GM21786 (cell line): ENCODE measurements around the gene PSMB5.

Experiments
- ATAC-seq: cut with Tn5 transposase; IDR thresholded peaks from one replicate; pipeline ENCODE4 v1.9.1; 2021; ENCODE audit not compliant: unreplicated experiment

Gene PSMB5

DNA sequence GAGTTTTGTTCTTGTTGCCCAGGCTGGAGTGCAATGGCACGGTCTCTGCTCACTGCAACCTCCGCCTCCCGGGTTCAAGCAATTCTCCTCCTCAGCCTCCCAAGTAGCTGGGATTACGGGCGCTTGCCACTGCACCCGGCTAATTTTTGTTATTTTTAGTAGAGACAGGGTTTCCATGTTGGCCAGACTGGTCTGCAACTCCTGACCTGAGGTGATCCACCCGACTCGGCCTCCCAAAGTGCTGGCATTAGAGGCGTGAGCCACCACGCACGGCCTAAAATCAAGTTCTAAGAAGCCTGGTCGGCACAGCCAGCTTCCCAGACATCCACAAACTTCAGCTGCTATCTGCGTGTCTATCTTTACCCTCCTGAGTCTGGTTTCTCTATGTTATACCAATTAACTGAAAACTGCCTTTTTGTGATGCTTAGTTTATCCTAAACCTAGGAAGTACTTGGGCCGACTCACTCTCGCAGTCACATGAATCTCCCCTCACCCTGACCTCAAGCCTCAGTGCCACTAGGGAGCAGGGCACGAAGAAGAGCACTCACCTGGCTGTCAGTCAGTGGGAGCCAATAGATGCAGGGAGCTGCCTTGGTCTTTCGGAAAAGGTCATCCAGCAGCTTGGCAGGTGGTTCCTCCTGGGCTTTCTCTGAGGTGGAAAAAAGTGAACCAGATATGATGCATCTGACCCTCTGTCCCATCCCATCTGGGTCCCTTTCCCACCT is 26.0 kb upstream of the PSMB5 start:
- no peak for ATAC-seq

DNA sequence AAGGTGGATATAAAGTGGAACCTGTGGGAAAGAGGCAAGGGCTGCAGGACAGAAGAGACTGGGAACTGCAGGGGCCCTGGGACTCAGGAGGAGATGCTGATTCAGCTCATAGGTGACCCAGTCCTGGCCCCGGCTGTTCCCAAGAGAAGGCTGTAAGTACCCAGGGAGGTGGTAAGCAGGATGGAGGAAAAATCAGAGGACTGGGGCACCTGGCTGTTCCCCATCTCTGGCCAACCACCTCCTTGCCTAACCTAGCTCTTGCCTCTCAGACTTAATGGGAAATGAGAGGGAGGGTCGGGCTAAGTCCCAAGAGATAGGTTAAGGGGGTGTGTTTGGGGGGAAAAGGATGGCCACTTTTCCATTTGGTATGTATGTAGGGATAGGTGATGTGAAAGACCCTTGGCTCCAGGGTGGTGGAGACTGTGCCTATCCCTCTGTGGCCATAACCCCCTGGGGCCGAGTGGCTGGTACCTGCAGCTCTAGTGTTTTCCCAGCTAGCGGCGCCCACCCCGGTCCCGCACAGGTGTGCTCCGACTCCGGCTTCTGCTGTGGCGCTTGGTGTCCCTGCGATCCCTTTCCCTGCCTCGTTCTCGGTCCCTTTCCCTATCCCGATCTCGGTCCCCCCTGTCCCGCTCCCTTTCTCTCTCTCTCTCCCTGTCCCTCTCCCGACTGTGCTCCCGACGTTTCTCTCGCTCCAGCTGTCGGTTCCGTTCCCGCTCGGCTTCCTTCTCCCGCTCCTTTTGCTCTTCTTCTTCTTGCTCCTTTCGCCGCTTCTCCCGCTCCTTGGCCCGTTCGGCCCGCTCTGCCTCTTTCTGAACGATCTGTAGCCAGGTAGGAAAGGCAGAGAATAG is 24.2 kb upstream of the PSMB5 start:
- ATAC-seq = no peak

DNA sequence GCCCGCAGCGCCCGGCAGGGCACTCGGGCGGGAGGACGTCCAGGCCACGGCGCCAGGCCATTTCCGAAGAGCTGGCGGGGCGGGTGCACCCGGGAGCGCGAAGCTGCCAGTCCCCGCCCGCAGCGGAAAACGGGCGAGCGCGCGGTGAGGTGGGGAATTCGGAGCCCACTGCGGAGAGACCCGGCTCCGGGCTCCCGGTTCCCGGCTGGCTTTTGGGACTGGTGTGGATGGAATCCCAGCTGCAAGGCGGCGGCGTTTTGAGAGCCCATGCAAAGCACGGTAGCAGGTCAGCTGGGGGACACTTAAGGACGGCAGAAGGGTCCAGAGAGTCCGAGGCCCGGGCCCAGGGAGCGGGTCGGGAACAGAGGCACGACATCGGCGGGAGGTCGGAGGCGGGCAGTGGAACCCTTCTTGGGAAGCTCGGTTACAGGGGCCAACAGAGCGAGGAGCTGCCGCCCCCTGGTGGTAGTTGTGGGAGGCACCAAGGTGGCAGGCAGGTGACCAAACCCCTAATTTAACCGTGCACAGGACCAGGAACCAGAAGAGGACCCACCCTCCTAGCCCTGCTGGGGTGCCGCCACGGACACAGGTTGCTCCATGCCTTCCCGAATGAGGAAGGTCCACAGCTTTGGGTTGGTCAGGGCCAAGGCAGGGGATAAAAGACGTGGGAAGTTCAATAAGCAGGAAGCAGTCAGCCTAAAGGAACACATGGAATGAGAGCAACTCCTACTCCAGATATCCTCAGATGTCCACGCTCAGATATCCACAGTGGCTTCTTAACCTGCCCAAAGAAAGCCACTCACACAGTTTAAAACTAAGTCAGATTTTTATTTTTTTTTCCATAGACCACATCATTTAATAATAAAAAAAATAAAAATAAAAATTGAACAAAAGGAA is 23.3 kb upstream of the PSMB5 start:
- peak; percentile 46 for ATAC-seq

DNA sequence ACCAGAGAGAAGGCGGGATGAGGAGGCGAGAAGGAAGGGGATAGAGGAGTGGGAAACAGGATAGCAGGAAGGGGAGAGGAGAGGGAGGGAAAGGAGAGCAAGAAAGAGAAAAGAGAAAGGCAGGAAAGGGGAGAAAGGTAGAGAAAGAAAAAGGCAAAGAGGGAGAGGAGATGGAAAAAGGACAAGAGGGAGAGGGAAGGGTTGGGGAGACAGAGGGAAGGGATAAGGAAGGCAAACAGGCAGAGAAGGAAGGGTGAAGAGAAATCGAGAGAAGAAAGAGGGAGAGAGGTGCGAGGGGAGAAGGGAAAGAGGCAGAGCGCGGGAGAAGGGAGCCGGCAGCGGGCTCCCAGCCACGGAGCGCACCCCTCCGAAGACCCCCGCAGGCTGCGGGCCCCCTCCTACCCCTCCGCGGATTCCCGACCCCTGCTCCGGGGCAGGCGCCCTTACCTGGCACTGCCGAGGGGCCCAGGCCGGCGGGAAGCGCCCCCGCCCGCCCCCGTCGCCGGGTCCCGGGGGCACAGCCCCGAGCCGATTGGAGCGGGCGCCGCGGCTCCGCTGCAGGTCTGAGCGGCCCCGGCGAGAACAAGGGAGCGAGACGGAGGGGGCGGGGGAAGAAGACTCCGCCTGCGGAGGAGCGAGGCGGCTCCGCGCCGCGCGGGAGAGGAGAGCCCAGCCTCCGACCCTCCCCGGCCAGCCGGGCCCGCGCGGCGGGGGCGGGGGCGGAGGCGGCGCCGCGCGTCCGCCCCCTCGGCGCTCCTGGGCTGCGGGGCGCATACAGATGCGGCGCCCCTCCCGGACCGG is 22.5 kb upstream of the PSMB5 start, which contains the start of gene CDH24:
Gene CDH24, minus strand, starts transcription at position 565 of the 801 bp plus-strand sequence. CDS start 1,787 bp downstream, outside the sequence.
- ATAC-seq = peak; percentile 39

DNA sequence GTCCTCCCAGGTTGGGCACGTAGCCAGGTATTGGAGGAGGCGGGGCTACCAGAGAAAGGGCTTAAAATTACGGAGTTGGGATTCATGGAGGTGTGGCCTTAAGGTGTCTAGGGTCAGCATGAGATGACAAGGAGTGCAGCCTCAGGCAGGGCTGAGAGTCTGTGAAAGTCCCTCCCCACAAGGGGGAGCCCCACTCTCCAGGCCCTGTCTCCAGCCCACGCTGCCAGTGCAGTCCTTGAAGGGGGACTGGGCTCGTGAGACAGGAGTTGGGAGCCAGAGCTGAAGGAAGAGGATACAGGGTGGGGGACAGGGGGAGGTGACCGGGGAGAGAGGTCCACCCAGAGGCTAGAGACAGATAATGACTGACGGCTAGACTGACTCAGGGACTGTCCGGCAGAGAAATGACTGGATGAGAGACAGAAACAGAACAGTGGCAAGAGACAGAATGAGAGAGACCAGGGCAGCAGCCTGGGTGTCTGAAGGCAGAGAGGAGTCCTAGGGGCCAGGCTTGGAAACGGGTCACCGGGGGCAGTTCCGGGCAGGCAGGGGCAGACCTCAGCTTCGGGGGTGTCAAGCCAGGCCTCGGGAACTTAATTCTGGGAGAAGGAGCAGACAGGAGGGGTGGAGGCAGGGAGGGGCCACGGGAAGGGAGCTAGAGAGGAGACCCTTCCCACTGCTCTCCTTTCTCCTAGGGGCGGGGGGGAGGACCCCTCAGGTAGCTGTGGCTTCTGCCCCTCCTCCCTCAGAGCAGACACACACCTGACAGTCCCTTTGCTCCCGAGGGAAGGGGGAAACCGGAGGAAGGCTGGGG is 21.6 kb upstream of the PSMB5 start:
- peak; percentile 64 for ATAC-seq

DNA sequence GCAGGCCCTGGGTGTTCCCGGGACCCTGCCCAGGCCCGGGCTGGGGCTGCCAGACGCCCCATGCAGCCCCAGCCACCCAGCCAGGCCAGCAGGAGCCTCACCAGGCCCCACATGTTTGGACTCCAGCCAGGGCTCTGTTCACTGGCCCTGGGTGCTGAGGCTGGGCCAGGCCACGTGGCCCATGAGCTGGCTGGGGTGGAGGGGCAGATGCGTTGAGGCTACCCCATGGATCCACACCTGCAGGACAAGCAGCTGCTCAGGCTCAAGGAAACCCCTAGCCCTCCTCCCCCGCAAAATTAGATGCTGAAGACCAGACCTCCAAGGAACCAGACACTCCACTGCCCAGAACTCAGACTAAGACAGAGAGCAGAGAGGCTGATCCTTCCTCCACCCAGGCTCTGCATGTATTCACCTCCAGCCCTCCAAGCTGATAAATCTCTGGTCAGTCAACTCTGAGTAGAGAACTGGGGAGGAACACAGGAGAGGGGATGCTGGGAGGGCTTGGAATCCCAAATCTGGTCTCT is 21.0 kb upstream of the PSMB5 start:
- no peak for ATAC-seq

DNA sequence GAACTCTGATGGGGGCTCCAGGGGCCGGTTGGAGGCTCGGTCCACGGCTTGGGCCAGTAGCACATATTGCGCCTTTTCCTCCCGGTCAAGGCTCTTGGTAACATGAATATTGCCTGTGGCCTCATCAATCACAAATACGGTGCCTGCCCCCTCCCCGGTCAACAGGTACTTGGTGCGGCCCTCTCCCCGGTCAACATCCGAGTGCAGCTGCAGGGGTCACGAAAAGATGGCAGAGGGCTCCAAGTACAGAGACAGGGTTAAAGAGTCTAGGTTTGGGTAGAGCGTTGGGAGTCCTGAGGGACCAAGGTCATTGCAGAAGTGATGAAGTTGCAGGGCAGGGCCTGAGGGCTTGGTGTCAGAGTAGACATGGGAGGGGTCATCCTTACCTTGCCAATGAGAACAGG is 20.4 kb upstream of the PSMB5 start:
- ATAC-seq = no peak

DNA sequence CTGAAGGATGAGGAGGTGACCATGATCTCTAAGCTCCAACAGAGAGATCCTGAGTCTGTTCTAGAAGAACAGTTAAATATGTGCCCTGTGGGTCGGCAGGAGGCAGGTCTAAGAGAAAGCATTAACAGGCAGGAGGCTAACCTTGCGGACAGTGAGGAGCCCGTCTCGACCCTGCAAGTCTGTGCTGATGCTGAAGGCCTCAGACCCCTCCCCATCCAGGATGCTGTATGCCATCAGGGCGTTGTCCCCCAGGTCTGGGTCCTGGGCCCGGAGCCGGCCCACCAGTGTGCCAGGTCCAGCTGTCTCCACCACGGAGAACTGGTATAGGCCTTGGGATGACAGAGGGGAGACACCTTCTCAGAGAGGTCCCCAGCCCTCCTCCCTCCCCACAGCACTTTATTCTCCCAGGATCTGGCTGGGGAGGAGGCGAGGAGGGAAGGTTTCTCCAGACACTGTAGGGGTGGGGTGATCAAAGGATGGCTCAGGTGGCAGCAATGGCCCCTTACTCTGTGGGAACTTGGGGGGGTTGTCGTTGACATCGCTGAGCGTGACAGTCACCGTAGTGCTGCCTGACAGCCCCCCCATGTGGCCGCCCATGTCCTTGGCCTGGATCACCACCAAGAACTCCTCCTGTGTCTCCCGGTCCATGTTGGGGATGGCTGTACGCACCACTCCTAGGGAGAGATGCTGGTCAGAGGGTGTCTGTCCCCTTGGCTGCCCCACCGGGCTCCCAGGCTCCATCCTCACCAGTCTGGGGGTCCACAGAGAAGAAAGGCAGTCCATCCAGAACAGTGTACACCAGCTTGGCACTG is 19.5 kb upstream of the PSMB5 start:
- no peak for ATAC-seq

DNA sequence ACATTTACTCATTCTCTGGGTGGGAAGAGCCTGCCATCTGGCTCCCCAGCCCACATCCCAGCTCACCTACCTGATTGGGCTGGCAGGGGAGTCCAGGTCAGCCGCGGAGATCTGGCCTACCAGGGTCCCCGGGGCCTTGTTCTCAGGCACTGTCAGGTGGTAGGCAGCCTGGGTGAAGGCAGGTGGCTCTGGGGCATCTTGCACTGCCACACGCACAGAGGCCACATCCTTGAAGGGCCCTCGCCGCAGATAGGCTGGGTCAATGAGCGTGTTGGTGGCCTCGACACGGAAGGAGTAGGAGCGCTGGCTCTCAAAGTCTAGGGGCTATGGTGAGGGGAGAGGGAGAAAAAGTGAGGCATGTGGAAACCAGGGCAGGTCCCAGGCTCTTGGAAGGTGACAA is 18.7 kb upstream of the PSMB5 start:
- ATAC-seq = no peak

DNA sequence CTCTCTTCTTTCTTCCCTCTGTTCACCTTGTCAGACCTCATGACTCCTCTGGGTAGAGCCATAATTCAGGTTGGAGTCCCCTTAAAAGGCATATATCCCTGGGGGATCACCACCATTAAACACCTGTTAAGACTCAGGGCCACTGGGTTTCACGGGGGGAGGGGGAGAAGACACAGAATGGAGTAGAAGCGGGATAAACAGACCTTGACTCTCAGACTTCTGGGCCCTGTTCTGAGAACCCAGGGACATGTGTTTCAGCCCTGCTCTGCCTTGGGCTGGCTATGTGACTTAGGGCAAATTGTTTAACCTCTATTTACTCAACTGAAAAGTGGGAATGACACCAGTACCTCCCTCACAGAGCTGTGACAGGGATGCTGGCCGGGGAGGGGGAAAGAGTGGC is 18.0 kb upstream of the PSMB5 start:
- ATAC-seq = no peak

DNA sequence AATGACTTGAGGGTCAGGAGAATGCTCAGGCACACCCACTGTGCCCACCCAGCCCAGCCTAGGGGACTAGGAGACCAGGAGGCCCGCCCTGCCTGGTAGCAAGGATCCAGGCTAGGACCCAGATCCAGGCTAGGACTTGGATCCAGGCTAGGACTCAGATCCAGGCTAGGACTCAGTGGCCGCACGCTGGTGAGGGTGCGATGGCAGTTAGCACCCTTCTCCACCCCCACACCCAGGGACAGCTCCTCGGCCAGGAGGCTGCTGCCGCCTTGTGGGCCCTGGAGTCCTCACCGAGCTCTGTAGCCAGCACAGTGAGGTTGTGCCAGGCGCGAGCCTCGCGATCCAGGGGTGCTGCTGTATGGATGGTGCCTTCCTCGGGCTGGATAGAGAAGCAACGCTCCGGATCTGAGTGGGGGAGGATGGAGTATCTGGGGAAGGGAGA is 17.5 kb upstream of the PSMB5 start:
- ATAC-seq = no peak

DNA sequence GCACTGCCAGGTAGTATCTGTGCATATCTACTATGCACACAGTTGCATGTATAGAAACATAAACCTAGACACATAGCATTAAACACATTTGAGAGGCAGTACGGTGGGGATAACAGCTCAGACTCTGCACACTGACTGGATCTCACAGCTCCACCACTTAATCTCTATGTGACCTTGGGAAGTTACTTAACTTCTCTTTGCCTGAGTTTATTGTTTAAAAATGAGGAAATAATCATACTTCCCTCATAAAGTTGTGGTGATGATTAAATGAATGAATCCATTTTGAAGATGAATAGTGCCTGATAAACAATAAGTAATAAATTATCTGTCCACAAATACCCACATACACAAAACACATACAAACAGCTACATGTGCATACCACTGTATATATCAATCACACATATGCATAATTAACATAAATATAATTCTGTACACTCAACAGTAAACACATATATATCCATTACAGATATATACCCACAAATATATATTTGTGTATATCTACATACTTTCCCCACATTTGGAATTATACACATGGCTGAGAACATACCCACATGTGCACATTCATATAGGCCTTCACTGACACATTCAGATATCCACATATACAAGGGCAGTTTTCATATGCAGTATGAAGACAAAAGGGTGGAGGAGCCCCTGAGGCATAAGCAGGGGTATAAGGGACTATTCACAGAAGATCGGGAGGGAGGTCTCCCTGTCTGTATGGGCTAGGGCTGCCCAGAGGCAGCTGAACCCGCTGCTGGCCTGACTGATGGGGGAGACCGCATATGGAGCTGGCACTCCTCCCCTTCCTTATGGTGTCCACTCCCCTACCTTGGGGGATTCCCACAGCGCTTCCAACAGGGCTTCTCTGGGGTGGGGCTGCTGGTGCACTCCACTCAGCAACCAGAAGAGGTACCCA is 16.7 kb upstream of the PSMB5 start:
- no peak for ATAC-seq

DNA sequence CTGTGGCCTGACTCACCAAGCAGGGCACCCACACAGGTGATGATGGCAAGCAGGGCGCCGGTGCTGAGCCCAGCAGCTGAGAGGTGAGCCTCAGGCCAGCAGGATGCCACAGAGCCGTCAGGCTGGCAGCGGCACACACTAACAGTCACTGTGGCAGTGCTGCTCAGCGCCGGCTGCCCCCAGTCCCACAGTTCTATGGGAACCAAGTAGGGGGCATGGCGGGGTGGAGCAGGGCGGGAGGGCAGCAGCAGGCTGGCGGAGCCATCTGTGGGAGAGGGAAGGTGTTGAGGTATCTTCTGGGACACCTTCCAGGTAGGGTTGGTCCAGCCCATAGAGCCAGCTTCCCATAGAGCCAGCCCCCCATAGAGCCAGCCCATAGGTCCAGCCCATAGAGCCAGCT is 14.3 kb upstream of the PSMB5 start:
- ATAC-seq = no peak

DNA sequence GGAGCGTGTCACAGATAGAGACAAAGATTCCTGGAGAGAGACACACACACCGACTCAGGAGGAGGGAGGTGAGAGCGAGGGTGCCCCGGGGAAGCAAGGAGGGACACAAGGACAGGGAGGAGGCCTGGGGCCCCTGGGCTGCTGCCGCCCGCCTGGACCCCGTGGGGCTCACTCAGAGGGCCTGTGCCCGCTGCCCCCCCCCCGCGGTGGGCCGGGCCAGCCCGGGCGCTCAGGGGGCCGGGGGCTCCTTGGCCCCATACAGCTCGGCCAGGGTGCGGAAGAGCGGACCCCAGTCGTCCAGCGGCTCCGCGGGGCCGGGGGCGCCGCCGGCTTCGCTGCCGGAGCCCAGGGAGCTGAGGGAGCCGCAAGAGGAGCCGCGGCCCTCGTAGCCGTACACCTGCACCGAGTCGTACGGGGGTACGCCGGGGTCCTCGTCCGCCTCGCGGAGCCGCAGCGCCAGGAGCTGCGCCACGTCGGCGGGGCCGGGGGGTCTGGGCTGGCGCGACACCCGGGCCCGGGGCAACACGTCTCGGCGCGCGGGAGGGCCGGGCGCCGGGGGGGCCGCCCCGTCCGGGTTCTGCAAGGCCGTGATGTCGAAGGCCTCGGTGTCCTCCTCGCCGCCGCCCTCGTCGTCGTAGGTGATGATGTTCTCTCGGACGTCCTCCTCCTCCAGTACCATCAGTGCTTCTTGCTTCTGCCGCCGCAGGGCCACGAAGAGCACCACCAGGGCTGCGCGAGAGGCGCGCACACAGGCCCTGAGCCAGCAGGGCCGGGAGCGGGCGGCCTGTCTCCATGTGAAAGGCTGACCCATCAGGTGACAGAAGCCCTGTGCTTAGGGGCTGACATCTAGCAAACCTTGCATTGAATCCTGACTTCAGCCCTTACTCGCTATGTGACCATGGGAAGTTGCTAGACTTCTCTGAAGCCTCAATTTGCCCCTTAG is 13.3 kb upstream of the PSMB5 start:
- ATAC-seq = no peak

DNA sequence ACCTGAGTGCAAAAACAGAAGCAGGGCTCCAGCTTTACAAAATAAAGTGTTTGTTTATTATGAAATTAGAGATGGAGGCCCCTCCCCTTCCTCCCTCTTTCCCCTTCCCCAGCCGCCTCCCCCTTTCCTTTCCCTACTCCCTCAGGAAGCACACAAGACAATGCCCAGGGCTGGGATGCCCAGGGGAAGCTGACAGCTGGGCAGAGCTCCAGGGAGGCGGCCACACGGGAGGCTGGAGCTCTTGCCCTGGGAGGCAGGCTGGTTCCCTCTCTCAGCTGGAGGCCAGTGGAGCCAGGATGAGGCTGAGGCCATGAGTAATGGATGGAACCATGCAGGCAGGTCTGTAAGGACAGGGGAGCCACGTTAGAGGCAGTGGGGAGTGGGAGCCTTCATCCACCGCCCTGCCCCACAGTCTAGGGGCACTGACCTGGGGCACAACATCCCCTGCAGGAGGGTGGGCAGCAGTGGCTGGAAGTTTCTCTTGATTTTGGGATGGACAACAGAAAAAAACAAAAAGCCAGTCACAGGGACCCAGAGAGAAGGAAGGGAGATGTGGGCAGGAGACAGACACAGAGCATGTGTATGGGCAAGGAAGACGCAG is 12.4 kb upstream of the PSMB5 start:
- ATAC-seq = no peak
